GM12891 (cell line): Measurements from ENCODE around the gene SLC44A1.

Experiments used
- PAX5 ChIP-seq: IDR thresholded peaks from 2 replicates; pipeline ENCODE4 v1.6.1; 2011; ENCODE audit warnings: low read length, moderate library complexity, mild to moderate bottlenecking; ENCODE audit not compliant: insufficient read depth, severe bottlenecking
- POLR2A ChIP-seq: IDR thresholded peaks from 2 replicates; pipeline ENCODE4 v1.6.1; 2011; ENCODE audit warnings: low read depth, low read length, control low read depth
- POLR2AphosphoS5 ChIP-seq: IDR thresholded peaks from 2 replicates; pipeline ENCODE4 v1.6.1; 2011; ENCODE audit warnings: low read depth, low read length, control low read depth
- POU2F2 ChIP-seq: IDR thresholded peaks from 2 replicates; pipeline ENCODE4 v1.6.1; 2011; ENCODE audit warnings: low read depth, mild to moderate bottlenecking, control low read depth, low read length, moderate library complexity
- SPI1 ChIP-seq: IDR thresholded peaks from 2 replicates; pipeline ENCODE4 v1.6.1; 2011; ENCODE audit warnings: low read depth, low read length, control low read depth
- TAF1 ChIP-seq: IDR thresholded peaks from 2 replicates; pipeline ENCODE4 v1.6.1; 2011; ENCODE audit warnings: low read depth, low read length, control low read depth

- TF ChIP-seq POLR2A (no peak), SPI1 (no peak), POLR2AphosphoS5 (no peak), TAF1 (no peak), POU2F2 (no peak), PAX5 (no peak)
Measured at GRCh38 chr9:105432247-105432842, 187.9 kb downstream of the SLC44A1 start.
